Nephron progenitor cell (in vitro differentiated cells): ENCODE results near the gene PPM1A.

Experiments
- DNase-seq: peaks from one replicate; pipeline ENCODE4 v3.0.0; 2021
- H3K27ac Mint-ChIP-seq: 2 replicates; pipeline ENCODE4 v1.8.0; 2021; ENCODE audit warnings: mild to moderate bottlenecking, moderate library complexity, mixed read lengths
- H3K27me3 Mint-ChIP-seq: 2 replicates; pipeline ENCODE4 v1.8.0; 2021; ENCODE audit warnings: mild to moderate bottlenecking, low read depth, mixed read lengths; ENCODE audit not compliant: poor library complexity
- H3K36me3 Mint-ChIP-seq: 2 replicates; pipeline ENCODE4 v1.8.0; 2021; ENCODE audit warnings: low read depth, mixed read lengths
- H3K4me1 Mint-ChIP-seq: 2 replicates; pipeline ENCODE4 v1.8.0; 2021; ENCODE audit warnings: mixed read lengths
- H3K4me3 Mint-ChIP-seq: 2 replicates; pipeline ENCODE4 v1.8.0; 2021; ENCODE audit warnings: mild to moderate bottlenecking, moderate library complexity, mixed read lengths
- H3K9me3 Mint-ChIP-seq: 2 replicates; pipeline ENCODE4 v1.8.0; 2021; ENCODE audit warnings: mild to moderate bottlenecking, moderate library complexity, mixed read lengths
- CTCF ChIP-seq: fragments of 200-600 bp; sonication (generic); IDR thresholded peaks from 2 replicates; pipeline ENCODE4 v1.5.0; 2021; ENCODE audit warnings: antibody characterized with exemption

PPM1A gene

DNA sequence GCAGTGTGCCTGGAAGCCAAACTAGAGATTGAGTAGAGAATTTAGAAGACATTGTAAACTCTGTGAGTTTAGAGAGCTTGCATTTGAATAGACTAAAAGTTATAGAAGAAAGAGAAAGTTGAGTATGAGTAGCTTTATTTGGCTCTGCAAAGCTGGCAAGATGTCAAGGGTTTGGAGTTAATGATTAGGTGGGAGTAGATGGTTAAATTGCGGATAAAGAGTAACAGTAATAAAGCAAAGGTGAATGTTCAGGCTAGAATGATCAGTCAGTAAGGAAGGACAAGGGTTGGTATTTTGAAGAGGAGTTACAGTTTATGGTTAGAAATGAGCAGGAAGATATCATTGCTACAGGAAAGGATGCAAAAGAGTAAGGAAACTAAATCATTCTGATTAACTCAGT is 5.2 kb downstream of the PPM1A start:
- no peak for DNase-seq
- Mint-ChIP-seq H3K27ac (no peak overlapping the region), H3K4me1 (peaks cover 33% of the 10 kb centered on the region), H3K27me3 (no peaks in the 10 kb centered on the region), H3K36me3 (peaks cover 33% of the 10 kb centered on the region), H3K4me3 (no peak overlapping the region), H3K9me3 (peaks cover 7% of the 10 kb centered on the region)
- TF ChIP-seq CTCF, result no peak

GRCh38 chr14:60257865-60258264 is 8.8 kb downstream of the PPM1A start:
- no peak overlapping the region for H3K4me3 Mint-ChIP-seq
- DNase-seq, result no peak
- peaks cover 18% of the 10 kb centered on the region for H3K9me3 Mint-ChIP-seq
- TF ChIP-seq CTCF, result no peak
- H3K36me3 Mint-ChIP-seq, result peaks cover 53% of the 10 kb centered on the region
- H3K27ac Mint-ChIP-seq, result no peak overlapping the region
- peaks cover 14% of the 10 kb centered on the region for H3K4me1 Mint-ChIP-seq
- H3K27me3 Mint-ChIP-seq, result no peaks in the 10 kb centered on the region

DNA sequence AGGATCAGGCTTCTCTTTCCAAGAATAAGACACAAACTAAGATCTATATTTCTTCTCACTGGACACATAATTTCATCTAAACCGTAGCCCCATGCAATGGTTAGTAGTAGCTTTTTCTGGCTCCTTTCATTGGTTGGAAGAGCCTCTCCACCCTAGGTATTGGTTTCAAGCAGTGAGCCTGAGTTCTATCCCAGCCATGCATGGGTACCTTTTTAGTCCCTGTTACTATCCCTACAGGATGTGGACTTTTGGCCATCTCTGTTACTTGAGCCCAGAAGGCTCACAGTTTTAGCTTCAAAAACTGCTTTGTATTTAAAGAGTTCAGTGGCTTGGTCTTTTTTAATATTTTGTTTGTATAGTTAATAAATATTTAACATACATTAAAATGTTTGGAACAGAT is 16.1 kb downstream of the PPM1A start:
- H3K9me3 Mint-ChIP-seq, result peaks cover 77% of the 10 kb centered on the region
- no peak for TF ChIP-seq CTCF
- DNase-seq, result no peak
- H3K36me3 Mint-ChIP-seq, result peaks cover 95% of the 10 kb centered on the region
- H3K27me3 Mint-ChIP-seq, result no peaks in the 10 kb centered on the region
- no peak overlapping the region for H3K27ac Mint-ChIP-seq
- H3K4me1 Mint-ChIP-seq, result peaks cover 8% of the 10 kb centered on the region
- no peak overlapping the region for H3K4me3 Mint-ChIP-seq

GRCh38 chr14:60266021-60266937 is 17.3 kb downstream of the PPM1A start:
- no peak overlapping the region for H3K4me3 Mint-ChIP-seq
- H3K4me1 Mint-ChIP-seq, result no peaks in the 10 kb centered on the region
- H3K36me3 Mint-ChIP-seq, result peaks cover 94% of the 10 kb centered on the region
- DNase-seq, result no peak
- H3K9me3 Mint-ChIP-seq, result peaks cover 84% of the 10 kb centered on the region
- TF ChIP-seq CTCF, result no peak
- no peaks in the 10 kb centered on the region for H3K27me3 Mint-ChIP-seq
- H3K27ac Mint-ChIP-seq, result no peak overlapping the region

DNA sequence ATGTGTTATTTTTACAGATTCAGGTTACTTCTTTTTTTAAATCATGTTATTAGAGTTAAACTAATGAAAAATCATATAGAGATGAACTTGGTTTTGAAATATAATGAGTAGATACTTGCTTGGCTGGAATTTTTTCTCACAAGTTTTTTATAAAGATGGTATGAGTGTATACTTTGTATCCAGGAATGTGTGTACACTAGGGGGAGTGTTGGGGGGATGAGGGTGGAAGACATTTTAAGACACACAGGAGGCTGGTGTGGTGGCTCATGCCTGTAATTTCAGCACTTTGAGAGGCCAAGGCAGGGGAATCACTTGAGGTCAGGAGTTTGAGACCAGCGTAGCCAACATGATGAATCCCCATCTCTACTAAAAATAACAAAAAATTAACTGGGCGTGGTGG is 23.2 kb downstream of the PPM1A start:
- H3K36me3 Mint-ChIP-seq, result peaks cover 77% of the 10 kb centered on the region
- H3K9me3 Mint-ChIP-seq, result peaks cover 65% of the 10 kb centered on the region
- H3K4me1 Mint-ChIP-seq, result peaks cover 27% of the 10 kb centered on the region
- no peak overlapping the region for H3K4me3 Mint-ChIP-seq
- no peak for TF ChIP-seq CTCF
- DNase-seq, result no peak
- no peaks in the 10 kb centered on the region for H3K27me3 Mint-ChIP-seq
- peak overlapping the region; percentile 53 for H3K27ac Mint-ChIP-seq

DNA sequence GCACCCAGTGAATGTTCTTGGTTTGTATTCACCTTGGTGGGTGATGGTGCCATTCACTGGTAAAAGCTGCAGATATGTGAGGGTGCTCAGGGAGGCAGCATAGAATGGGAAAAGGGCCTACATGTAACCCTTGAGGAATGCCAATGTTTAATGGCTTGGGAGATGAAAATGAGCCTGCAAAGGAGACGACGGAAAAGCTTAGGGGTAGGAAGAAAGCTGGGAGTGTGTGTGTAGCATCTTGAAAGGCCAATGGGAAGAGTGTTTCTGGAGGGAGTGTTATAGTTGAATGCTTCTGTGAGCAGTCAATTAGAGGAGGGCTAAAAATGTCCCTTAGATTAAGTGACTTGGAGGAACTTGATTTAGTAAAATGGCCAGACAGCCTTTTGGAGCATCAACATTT is 24.9 kb downstream of the PPM1A start:
- no peaks in the 10 kb centered on the region for H3K27me3 Mint-ChIP-seq
- no peak for TF ChIP-seq CTCF
- peaks cover 52% of the 10 kb centered on the region for H3K9me3 Mint-ChIP-seq
- H3K36me3 Mint-ChIP-seq, result peaks cover 68% of the 10 kb centered on the region
- peaks cover 27% of the 10 kb centered on the region for H3K4me1 Mint-ChIP-seq
- DNase-seq, result no peak
- H3K4me3 Mint-ChIP-seq, result no peak overlapping the region
- peak overlapping the region; percentile 30 for H3K27ac Mint-ChIP-seq
